Left lung (tissue), 10 donors: Measurements from ENCODE around the gene CNOT8. TPM values are rescaled to one million over a fixed set of nuclear protein-coding genes. Genes with fewer than 3 reads are reported as not detected.
A peak's percentile ranks its signal among the peaks of the same experiment; 100 is the strongest.
"Not testable (repeated sequence)": the region's sequence is repeated elsewhere in the genome, so short reads cannot be mapped to it uniquely, and the experiment has no call there.

Experiments used
- ATAC-seq: fragments of 200-7000 bp; cut with Tn5 transposase; one replicate; pipeline ENCODE4 v1.9.1; 2020; ENCODE audit warnings: moderate library complexity
- DNase-seq, 4 donors: peaks; one replicate each; pipeline ENCODE4 v3.0.0-alpha.2; 2013 to 2020
- H3K27ac ChIP-seq, 2 donors: fragments of 200-600 bp; sonication (generic) in 1 of 2; one replicate each; pipeline versions ENCODE4 v1.5.0 to v1.8.0; 2020 to 2021
- H3K27me3 ChIP-seq, 2 donors: fragments of 200-600 bp; sonication (generic) in 1 of 2; one replicate each; pipeline versions ENCODE4 v1.5.0 to v1.8.0; 2020 to 2021
- H3K36me3 ChIP-seq, 2 donors: fragments of 200-600 bp; sonication (generic) in 1 of 2; one replicate each; pipeline versions ENCODE4 v1.5.0 to v1.8.0; 2020 to 2021
- H3K4me1 ChIP-seq, 2 donors: fragments of 200-600 bp; one replicate each; pipeline ENCODE4 v1.8.0; 2021
- H3K4me3 ChIP-seq, 2 donors: fragments of 200-600 bp; sonication (generic) in 1 of 2; one replicate each; pipeline versions ENCODE4 v1.5.0 to v1.8.0; 2020 to 2021; ENCODE audit warnings: mild to moderate bottlenecking in 1 of 2
- H3K9me3 ChIP-seq, 2 donors: fragments of 200-600 bp; sonication (generic) in 1 of 2; one replicate each; pipeline versions ENCODE4 v1.5.0 to v1.8.0; 2020 to 2021
- intact Hi-C, 2 donors: fragments of 100-400 bp; cut with DNase I; formaldehyde crosslinking; loops; one replicate each; pipeline versions ENCODE4 v1.11.2 to v1.14.2; 2022
- polyA plus RNA-seq, 6 donors: library from polyadenylated mRNA; unstranded; fragments of 120-200 nt; gene quantifications; one replicate each; pipeline ENCODE4 v1.2.1, GENCODE V29; 2013; ENCODE audit not compliant: insufficient read length in 6 of 6
- total RNA-seq, 2 donors: library from RNA; stranded (reverse); fragmentation: NEBNext Ultra II Directional; extraction: Animal tissue kit (Norgen Biotek cat#: 25700); gene quantifications; one replicate each; pipeline ENCODE4 v1.2.1, GENCODE V29; 2021
- TF ChIP-seq, protein P1 (sequence below), 2 donors: fragments of 200-600 bp; sonication (generic) in 1 of 2; IDR thresholded peaks; one replicate each; pipeline versions ENCODE4 v1.5.0 to v1.8.0; 2021; ENCODE audit warnings: antibody characterized with exemption in 2 of 2
- donor health status: DM: no; HTN: yes; CAD: no.
- donor health status: DM: no; HTN: no; CAD: no.

Gene CNOT8
- total and polyA plus RNA-seq, 8 donors: 65.8 to 95.4 (median 85.4) TPM

DNA sequence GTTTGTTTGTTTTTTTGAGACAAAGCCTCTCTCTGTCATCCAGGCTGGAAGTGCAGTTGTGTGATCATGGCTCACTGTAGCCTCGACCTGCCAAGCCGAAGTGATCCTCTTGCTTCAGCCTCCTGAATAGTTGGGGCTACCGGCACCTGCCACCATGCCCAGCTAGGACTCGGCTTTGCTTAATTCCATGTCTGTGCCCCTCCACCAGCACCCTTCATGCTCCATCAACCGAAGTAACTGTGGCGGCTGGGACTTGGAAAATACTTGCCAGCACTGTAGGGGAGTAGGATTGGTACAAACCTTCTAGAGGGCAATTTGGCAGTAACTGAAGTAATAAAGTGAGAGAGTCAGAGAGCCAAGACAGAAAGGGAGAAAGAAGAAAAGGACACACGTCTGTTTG, 27.0 kb upstream of the CNOT8 start:
- DNase-seq (no peak), ATAC-seq (no peak)
- H3K4me1 ChIP-seq: peaks cover 17 to 21% of the 10 kb centered on the region in 2 donors
- H3K36me3 ChIP-seq: peaks cover 0 to 7% of the 10 kb centered on the region in 2 donors
- no peaks in the 10 kb centered on the region for H3K9me3 ChIP-seq
- H3K27me3 ChIP-seq: no peaks in the 10 kb centered on the region
- H3K4me3 ChIP-seq: no peak overlapping the region
- H3K27ac ChIP-seq: no peak overlapping the region
- intact Hi-C loops: no loop called here
- TF ChIP-seq, protein P1, sequence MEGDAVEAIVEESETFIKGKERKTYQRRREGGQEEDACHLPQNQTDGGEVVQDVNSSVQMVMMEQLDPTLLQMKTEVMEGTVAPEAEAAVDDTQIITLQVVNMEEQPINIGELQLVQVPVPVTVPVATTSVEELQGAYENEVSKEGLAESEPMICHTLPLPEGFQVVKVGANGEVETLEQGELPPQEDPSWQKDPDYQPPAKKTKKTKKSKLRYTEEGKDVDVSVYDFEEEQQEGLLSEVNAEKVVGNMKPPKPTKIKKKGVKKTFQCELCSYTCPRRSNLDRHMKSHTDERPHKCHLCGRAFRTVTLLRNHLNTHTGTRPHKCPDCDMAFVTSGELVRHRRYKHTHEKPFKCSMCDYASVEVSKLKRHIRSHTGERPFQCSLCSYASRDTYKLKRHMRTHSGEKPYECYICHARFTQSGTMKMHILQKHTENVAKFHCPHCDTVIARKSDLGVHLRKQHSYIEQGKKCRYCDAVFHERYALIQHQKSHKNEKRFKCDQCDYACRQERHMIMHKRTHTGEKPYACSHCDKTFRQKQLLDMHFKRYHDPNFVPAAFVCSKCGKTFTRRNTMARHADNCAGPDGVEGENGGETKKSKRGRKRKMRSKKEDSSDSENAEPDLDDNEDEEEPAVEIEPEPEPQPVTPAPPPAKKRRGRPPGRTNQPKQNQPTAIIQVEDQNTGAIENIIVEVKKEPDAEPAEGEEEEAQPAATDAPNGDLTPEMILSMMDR (IDR thresholded peaks at IDR 0.05): no peak

DNA sequence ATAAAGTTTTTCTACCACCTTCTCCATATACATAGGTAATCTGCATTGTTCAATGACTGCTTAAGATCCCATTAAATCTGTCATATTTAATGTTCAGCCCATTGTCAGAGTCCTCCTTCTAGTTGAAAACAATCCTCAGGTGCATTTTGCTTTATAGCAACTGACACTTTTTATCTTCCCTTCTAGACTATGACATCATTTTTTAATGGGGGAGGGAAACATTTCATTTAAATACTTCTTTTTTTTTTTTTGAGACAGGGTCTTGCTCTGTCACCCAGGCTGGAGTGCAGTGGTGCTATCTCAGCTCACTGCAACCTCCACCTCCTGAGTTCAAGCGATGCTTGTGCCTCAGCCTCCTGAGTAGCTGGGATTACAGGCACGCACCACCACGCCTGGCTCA, 25.6 kb upstream of the CNOT8 start:
- H3K9me3 ChIP-seq, intact Hi-C loops, H3K27me3 ChIP-seq, H3K27ac ChIP-seq, H3K4me3 ChIP-seq, H3K36me3 ChIP-seq, ATAC-seq, DNase-seq: not testable (repeated sequence)
- H3K4me1 ChIP-seq: peaks cover 17 to 23% of the 10 kb centered on the region in 2 donors

DNA sequence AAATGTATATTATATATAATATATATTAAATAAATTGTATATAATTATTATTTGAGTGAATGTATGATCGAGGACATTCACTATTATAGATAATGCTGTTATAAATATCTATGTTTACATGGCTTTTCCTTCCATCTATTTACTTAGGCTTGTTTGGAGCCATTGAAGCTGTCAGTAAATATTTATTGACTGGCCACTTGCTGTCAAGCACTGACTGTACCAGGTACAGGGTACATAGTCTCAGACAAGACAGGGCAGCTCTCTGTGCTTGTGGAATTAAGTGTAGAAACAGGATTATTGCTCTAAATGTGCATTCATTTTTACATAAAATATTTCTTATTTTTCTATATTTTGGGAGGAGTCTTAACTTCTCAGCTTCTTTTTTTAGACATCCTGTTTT, 24.4 kb upstream of the CNOT8 start:
- Histone ChIP-seq H3K27ac (peak overlapping the region; percentile 38 to 43), H3K4me3 (peak overlapping the region in 1 of 2 donors; percentile 4), H3K36me3 (peaks cover 0 to 7% of the 10 kb centered on the region in 2 donors), H3K27me3 (no peaks in the 10 kb centered on the region), H3K9me3 (no peaks in the 10 kb centered on the region), H3K4me1 (peaks cover 17 to 23% of the 10 kb centered on the region in 2 donors)
- DNase-seq (no peak), ATAC-seq (no peak)
- intact Hi-C loops: no loop called here
- TF ChIP-seq, protein P1 (IDR thresholded peaks at IDR 0.05): no peak

DNA sequence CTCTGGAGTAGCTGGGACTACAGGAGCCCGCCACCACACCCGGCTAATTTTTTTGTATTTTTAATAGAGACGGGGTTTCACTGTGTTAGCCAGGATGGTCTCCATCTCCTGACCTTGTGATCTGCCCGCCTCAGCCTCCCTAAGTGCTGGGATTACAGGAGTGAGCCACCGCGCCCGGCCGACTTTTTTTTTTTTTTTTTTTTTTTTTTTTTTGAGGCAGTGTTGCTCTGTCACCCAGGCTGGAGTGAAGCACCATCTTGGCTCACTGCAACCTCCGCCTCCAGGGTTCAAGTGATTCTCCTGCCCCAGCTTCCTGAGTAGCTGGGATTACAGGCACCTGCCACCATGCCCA, 22.8 kb upstream of the CNOT8 start:
- H3K4me3 ChIP-seq, H3K9me3 ChIP-seq, DNase-seq, H3K27me3 ChIP-seq, H3K36me3 ChIP-seq, intact Hi-C loops: not testable (repeated sequence)
- ATAC-seq: peak; percentile 7
- peak overlapping the region; percentile 38 to 43 for H3K27ac ChIP-seq
- peaks cover 10 to 23% of the 10 kb centered on the region in 2 donors for H3K4me1 ChIP-seq

- H3K4me1 ChIP-seq: peaks cover 9 to 23% of the 10 kb centered on the region in 2 donors
- no peak overlapping the region for H3K4me3 ChIP-seq
- ATAC-seq: no peak
- peaks cover 0 to 7% of the 10 kb centered on the region in 2 donors for H3K36me3 ChIP-seq
- peak overlapping the region in 1 of 2 donors; percentile 8 for H3K27ac ChIP-seq
- intact Hi-C loops: no loop called here
- TF ChIP-seq, protein P1 (IDR thresholded peaks at IDR 0.05): no peak
- no peak for DNase-seq
- no peaks in the 10 kb centered on the region for H3K27me3 ChIP-seq
- no peaks in the 10 kb centered on the region for H3K9me3 ChIP-seq
Observed at GRCh38 chr5:154836225-154836624, 22.2 kb upstream of the CNOT8 start.

DNA sequence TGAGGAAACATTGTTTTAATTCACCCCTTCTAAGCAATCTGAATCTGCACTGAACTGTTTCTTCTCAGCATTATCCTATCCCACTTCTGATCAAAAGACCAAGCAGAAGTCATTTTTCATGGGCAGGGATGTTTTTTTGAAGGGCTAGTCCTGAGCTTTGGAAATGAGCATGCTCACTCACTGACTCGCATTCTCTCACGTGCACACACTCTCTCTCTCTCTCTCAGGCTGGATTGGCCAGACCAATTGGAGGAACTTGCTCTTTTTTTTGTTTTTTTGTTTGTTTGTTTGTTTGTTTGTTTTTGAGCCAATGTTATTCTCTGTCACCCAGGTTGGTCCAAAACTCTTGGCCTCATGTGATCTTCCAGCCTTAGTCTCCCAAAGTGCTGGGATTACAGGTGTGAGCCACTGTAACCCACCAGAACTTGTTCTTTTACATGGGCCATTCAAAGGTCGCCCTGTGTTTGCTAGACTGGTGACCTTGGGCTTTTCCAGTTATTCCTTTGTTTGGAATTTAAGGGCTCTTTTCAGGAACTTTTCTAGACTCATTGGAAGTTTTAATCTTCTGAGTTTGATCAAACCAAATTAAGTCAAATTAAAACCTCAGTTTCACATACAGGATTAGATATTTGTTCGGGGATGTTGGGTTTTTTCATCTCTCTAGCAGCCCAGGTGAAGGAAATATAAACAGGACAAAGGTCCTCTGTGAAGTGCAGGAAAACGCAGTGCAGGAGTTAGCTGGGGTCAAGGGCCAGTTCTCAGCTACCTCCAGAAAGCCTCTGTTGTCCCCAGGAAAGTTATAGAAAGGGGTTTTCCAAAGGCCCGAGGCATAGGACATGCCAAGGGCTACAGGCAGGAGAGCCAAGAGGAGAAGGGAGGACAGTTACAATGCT, 21.2 kb upstream of the CNOT8 start:
- no peak for ATAC-seq
- intact Hi-C loops: no loop called here
- Histone ChIP-seq H3K36me3 (peaks cover 0 to 5% of the 10 kb centered on the region in 2 donors), H3K4me1 (peaks cover 9 to 23% of the 10 kb centered on the region in 2 donors), H3K27ac (no peak overlapping the region), H3K4me3 (no peak overlapping the region), H3K27me3 (no peaks in the 10 kb centered on the region), H3K9me3 (no peaks in the 10 kb centered on the region)
- DNase-seq: no peak
- TF ChIP-seq, protein P1 (IDR thresholded peaks at IDR 0.05): no peak
